ENCODE measurements around the gene SERTAD4. TPM values are rescaled to one million over a fixed set of nuclear protein-coding genes. Genes with fewer than 3 reads are reported as not detected.

SERTAD4 gene
- total RNA-seq, 1 donor from 2014 or later: 1.5 TPM

DNA sequence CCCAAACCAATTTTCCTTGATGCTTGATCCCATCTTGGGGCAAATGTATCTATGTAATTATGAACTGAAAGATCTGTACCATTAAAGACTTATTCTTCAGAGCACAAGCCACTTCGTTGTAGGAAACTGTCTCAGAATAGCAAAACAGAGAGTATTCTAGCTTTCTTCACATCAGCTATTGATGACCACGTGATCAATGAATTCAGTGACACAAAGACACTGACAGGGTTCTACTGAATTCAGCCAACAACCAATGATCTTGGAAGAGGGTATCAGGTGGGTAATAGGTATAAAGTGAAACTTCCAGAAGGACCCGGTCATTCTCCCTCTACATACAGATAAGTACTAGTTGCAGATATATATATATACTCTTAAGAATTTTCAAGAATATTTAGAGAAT lies 33.8 kb upstream of the SERTAD4 start:
- no peak for DNase-seq
- no peaks in the 10 kb centered on the region for H3K4me1 Mint-ChIP-seq (ENCODE audit: low read depth, unreplicated experiment)
- TF ChIP-seq, protein P1, sequence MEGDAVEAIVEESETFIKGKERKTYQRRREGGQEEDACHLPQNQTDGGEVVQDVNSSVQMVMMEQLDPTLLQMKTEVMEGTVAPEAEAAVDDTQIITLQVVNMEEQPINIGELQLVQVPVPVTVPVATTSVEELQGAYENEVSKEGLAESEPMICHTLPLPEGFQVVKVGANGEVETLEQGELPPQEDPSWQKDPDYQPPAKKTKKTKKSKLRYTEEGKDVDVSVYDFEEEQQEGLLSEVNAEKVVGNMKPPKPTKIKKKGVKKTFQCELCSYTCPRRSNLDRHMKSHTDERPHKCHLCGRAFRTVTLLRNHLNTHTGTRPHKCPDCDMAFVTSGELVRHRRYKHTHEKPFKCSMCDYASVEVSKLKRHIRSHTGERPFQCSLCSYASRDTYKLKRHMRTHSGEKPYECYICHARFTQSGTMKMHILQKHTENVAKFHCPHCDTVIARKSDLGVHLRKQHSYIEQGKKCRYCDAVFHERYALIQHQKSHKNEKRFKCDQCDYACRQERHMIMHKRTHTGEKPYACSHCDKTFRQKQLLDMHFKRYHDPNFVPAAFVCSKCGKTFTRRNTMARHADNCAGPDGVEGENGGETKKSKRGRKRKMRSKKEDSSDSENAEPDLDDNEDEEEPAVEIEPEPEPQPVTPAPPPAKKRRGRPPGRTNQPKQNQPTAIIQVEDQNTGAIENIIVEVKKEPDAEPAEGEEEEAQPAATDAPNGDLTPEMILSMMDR (IDR thresholded peaks at IDR 0.05; ENCODE audit: partially characterized antibody, unreplicated experiment): no peak
- H3K27me3 Mint-ChIP-seq (ENCODE audit: unreplicated experiment): no peaks in the 10 kb centered on the region
- no peak overlapping the region for H3K27ac Mint-ChIP-seq (ENCODE audit: unreplicated experiment)
- H3K4me3 Mint-ChIP-seq (ENCODE audit: unreplicated experiment): no peak overlapping the region
- no peaks in the 10 kb centered on the region for H3K9me3 Mint-ChIP-seq (ENCODE audit: unreplicated experiment)
- H3K36me3 Mint-ChIP-seq (ENCODE audit: unreplicated experiment): no peaks in the 10 kb centered on the region

DNA sequence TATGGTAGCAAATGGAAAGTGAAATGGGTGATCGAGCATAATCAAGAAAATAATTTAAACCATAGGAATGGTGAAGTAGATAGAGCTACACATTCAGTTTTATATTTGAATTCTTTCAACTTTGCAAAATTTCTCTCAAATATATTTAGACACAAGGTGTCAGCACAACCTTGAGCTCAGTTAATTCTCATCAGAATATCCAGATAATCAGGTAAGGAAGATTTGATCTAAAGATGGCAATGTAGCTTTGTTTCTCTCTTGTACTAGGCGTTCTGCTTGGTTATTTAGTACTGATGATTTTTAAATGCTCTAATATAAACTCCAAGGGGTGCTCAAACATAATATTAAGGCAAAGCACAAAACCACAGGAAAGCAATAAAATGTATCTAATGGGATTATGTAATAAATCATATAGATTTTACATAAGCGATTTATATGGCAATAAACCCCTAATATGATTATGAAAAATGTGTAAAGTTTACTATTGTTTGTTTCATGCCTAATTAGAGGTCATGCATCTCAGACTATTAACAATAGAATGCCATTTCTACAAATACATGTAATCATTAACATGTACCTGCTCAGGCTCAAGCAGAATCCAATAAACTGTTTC lies 32.4 kb upstream of the SERTAD4 start:
- TF ChIP-seq, protein P1 (IDR thresholded peaks at IDR 0.05; ENCODE audit: partially characterized antibody, unreplicated experiment): no peak
- no peaks in the 10 kb centered on the region for H3K27me3 Mint-ChIP-seq (ENCODE audit: unreplicated experiment)
- no peak for DNase-seq
- no peaks in the 10 kb centered on the region for H3K36me3 Mint-ChIP-seq (ENCODE audit: unreplicated experiment)
- H3K27ac Mint-ChIP-seq (ENCODE audit: unreplicated experiment): no peak overlapping the region
- no peaks in the 10 kb centered on the region for H3K4me1 Mint-ChIP-seq (ENCODE audit: low read depth, unreplicated experiment)
- H3K4me3 Mint-ChIP-seq (ENCODE audit: unreplicated experiment): no peak overlapping the region
- no peaks in the 10 kb centered on the region for H3K9me3 Mint-ChIP-seq (ENCODE audit: unreplicated experiment)

DNA sequence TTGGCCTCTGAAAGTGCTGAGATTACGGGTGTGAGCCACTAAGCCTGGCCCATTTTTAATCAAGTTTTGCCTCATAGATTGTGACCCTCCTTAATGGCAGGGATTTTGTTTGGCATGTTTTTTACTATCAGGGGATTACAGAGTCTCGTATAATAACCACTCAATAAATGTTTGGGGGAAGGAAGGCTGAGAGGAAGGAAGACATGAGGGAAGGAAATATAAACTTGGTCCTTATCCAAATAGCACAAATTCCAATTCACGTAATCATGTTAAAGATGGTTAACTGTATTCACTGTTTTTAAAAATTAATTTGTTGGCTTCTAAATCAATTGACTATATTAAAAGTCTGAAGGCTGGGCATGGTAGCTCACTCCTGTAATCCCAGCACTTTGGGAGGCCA lies 30.9 kb upstream of the SERTAD4 start:
- Mint-ChIP-seq H3K4me1 (ENCODE audit: low read depth, unreplicated experiment) (no peaks in the 10 kb centered on the region), H3K4me3 (ENCODE audit: unreplicated experiment) (no peak overlapping the region), H3K9me3 (ENCODE audit: unreplicated experiment) (no peaks in the 10 kb centered on the region), H3K36me3 (ENCODE audit: unreplicated experiment) (no peaks in the 10 kb centered on the region), H3K27ac (ENCODE audit: unreplicated experiment) (no peak overlapping the region), H3K27me3 (ENCODE audit: unreplicated experiment) (no peaks in the 10 kb centered on the region)
- no peak for DNase-seq
- TF ChIP-seq, protein P1 (IDR thresholded peaks at IDR 0.05; ENCODE audit: partially characterized antibody, unreplicated experiment): no peak

DNA sequence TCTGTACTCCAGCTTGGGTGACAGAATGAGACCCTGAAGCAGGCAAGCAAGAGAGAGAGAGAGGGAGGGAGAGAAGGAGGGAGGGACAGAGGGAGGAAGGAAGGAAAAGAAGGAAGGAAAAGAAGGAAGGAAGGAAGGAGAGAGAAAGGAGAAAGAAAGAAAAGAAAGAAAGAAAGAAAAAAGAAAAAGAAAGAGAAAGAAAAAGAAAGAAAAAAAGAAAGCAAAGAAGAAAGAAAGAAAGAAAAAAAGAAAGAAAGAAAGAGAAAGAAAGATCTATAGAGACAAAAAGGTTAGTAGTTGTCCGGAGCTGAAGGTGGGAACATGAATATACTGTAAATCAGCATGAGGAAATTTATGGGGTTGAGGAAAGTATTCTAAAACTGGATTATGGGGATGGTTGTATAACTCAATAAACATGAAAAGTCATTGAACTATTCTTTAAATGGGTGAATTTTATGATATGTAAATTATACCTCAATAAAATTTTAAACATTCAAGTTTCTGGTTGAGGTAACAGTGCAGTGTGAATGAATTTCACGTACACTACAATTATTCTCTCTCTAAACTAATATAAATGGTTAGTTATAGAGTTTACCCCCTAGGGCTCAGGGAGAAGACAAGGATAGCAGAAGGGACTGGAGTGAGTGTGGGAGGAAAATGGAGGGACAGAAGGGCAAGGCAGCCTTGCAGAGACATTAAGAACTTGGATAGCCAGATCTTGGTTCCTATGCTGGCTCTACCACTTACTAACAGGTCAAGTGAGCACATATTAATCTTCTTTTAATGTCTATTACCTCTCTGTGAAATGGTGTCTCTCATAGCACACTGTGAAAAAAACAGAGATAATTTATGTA lies 24.8 kb upstream of the SERTAD4 start:
- Mint-ChIP-seq H3K4me3 (ENCODE audit: unreplicated experiment) (no peak overlapping the region), H3K36me3 (ENCODE audit: unreplicated experiment) (no peaks in the 10 kb centered on the region), H3K27me3 (ENCODE audit: unreplicated experiment) (no peaks in the 10 kb centered on the region), H3K4me1 (ENCODE audit: low read depth, unreplicated experiment) (no peaks in the 10 kb centered on the region), H3K9me3 (ENCODE audit: unreplicated experiment) (no peaks in the 10 kb centered on the region), H3K27ac (ENCODE audit: unreplicated experiment) (no peak overlapping the region)
- TF ChIP-seq, protein P1 (IDR thresholded peaks at IDR 0.05; ENCODE audit: partially characterized antibody, unreplicated experiment): no peak
- no peak for DNase-seq

DNA sequence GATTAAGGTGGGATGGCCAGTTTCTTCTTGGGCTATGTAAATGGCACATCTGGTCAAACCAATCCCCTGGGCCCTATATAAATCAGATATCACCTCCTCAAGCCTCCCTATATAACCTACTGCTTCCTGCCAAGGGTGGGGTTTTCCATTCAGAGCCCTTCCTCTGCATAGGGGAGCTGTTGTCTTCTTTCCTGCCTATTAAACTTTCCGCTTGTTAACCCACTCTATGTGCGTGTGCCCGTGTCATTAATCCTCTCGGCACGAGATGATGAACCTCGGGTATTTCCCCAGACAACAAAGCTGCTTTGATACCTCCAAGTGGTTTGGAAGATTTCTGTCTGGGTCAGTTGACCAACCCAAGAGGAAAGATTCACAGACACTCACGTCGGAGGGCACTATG lies 19.3 kb upstream of the SERTAD4 start:
- Mint-ChIP-seq H3K27ac (ENCODE audit: unreplicated experiment) (no peak overlapping the region), H3K4me1 (ENCODE audit: low read depth, unreplicated experiment) (no peaks in the 10 kb centered on the region), H3K9me3 (ENCODE audit: unreplicated experiment) (peaks cover 2% of the 10 kb centered on the region), H3K36me3 (ENCODE audit: unreplicated experiment) (peaks cover 5% of the 10 kb centered on the region), H3K4me3 (ENCODE audit: unreplicated experiment) (no peak overlapping the region), H3K27me3 (ENCODE audit: unreplicated experiment) (no peaks in the 10 kb centered on the region)
- DNase-seq: no peak
- TF ChIP-seq, protein P1 (IDR thresholded peaks at IDR 0.05; ENCODE audit: partially characterized antibody, unreplicated experiment): no peak
